ENCODE data around the gene HSPH1. TPM values are rescaled to one million over a fixed set of nuclear protein-coding genes. Genes with fewer than 3 reads are reported as not detected.

The HSPH1 gene
- total and polyA plus RNA-seq, 2 donors (not counting 3 experiments of a cell fraction or from before 2014, with no cell fraction given) = 15.8 to 124 TPM

GRCh38 chr13:31160857-31161556 is 697 bp downstream of the HSPH1 start:
- no peaks in the 10 kb centered on the region for H4K20me1 ChIP-seq (replicated peaks; ENCODE audit: control insufficient read depth, extremely low read depth, insufficient read depth, low read length)
- no peaks in the 10 kb centered on the region for H3K36me3 ChIP-seq (ENCODE audit: control insufficient read depth in 2 of 2, extremely low read depth in 1 of 2, insufficient read depth in 2 of 2, low read length in 2 of 2)
- DNase-seq (ENCODE audit: low read depth, low spot score) (peak; percentile 74), FAIRE-seq (peak; percentile 86)
- no peaks in the 10 kb centered on the region for H3K9me1 ChIP-seq (replicated peaks; ENCODE audit: control insufficient read depth, extremely low read depth, insufficient read depth, low read length)
- no peaks in the 10 kb centered on the region for H3K27me3 ChIP-seq (ENCODE audit: control insufficient read depth in 2 of 2, insufficient read depth in 2 of 2, low read length in 2 of 2)
- BruUV-seq (replicated peaks) = TSS peak; percentile 21
- H3K4me1 ChIP-seq (ENCODE audit: control insufficient read depth, extremely low read depth, insufficient read depth, low read length) = peaks cover 24% of the 10 kb centered on the region
- intact Hi-C loops (cut with micrococcal nuclease) = loop anchor here (2.0 to 10.0 kb wide), 4 partner anchors 262 to 1316 kb away; partner anchors contain the start of gene KATNAL1
- H2AFZ ChIP-seq (ENCODE audit: low read depth, low read length) = peak overlapping the region; percentile 48
- ChIA-PET CTCF (interaction anchor here (0.7 to 2.4 kb wide), 9 partner anchors 11 to 263 kb away, joined by 3 to 11 read pairs (median 4); partner anchors contain the start of gene B3GLCT), POLR2A (no interaction called here)
- peaks cover 50% of the 10 kb centered on the region for H3K79me2 ChIP-seq (ENCODE audit: control insufficient read depth, insufficient read depth, low read length)
- H3K9me3 ChIP-seq (replicated peaks; ENCODE audit: control insufficient read depth, insufficient read depth, low read length) = no peaks in the 10 kb centered on the region
- peak overlapping the region; percentile 100 for H3K4me2 ChIP-seq (ENCODE audit: insufficient read depth, low read length)
- H3K27ac ChIP-seq (ENCODE audit: insufficient read depth, low read depth, low read length) = peak overlapping the region; percentile 71
- peak overlapping the region; percentile 91 for H3K9ac ChIP-seq (replicated peaks; ENCODE audit: extremely low read depth, insufficient read depth, low read length)
- H3K4me3 ChIP-seq (replicated peaks in 1 of 3; ENCODE audit: insufficient read depth in 1 of 3, low read depth in 1 of 3, low read length in 3 of 3) = peak overlapping the region; percentile 88 to 99 (median 97)
- TF ChIP-seq MYC (IDR thresholded peaks at IDR 0.05; ENCODE audit: low read depth, low read length) (no peak), FOS (IDR thresholded peaks at IDR 0.05; ENCODE audit: borderline replicate concordance, insufficient read depth, low read length) (peak; percentile 11)
- dilution Hi-C loops (cut with MboI; ENCODE audit: extremely low pct_ligation_motif_present, low sequenced_read_pairs) = no loop called here

GRCh38 chr13:31159306-31159705 is 2.4 kb downstream of the HSPH1 start:
- dilution Hi-C loops (cut with MboI; ENCODE audit: extremely low pct_ligation_motif_present, low sequenced_read_pairs) = no loop called here
- intact Hi-C loops (cut with micrococcal nuclease) = no loop called here
- H3K27ac ChIP-seq (ENCODE audit: insufficient read depth, low read depth, low read length) = no peak overlapping the region
- ChIA-PET POLR2A (no interaction called here), CTCF (interaction anchor here (0.8 to 2.4 kb wide), 3 partner anchors 9 to 115 kb away, joined by 3 to 11 read pairs (median 10); no protein-coding TSS in a partner anchor)
- peak overlapping the region; percentile 100 for H3K4me2 ChIP-seq (ENCODE audit: insufficient read depth, low read length)
- no peak overlapping the region for H2AFZ ChIP-seq (ENCODE audit: low read depth, low read length)
- FAIRE-seq = no peak
- TF ChIP-seq EZH2 (IDR thresholded peaks at IDR 0.05; ENCODE audit: borderline replicate concordance, low read depth, low read length, severe bottlenecking) = no peak
- TF ChIP-seq POLR2A (IDR thresholded peaks at IDR 0.05; ENCODE audit: low read depth, low read length) = no peak
- TF ChIP-seq JUN (IDR thresholded peaks at IDR 0.05; ENCODE audit: borderline replicate concordance, insufficient read depth, insufficient read length, low read depth) = no peak
- TF ChIP-seq MAX (IDR thresholded peaks at IDR 0.05; ENCODE audit: insufficient read depth, insufficient read length) = no peak
- no peak for TF ChIP-seq GATA2 (IDR thresholded peaks at IDR 0.05; ENCODE audit: insufficient read depth, insufficient read length, low read depth, low read length)
- no peak for TF ChIP-seq FOS (IDR thresholded peaks at IDR 0.05; ENCODE audit: borderline replicate concordance, insufficient read depth, low read length)
- TF ChIP-seq POLR2AphosphoS5 (IDR thresholded peaks at IDR 0.05; ENCODE audit: insufficient read depth, low read depth, low read length) = no peak
- TF ChIP-seq MYC (IDR thresholded peaks at IDR 0.05; ENCODE audit: low read depth, low read length) = no peak
- TF ChIP-seq CTCF (IDR thresholded peaks at IDR 0.05; ENCODE audit: extremely low read depth in 1 of 2, insufficient read depth in 1 of 2, low read depth in 1 of 2, low read length in 2 of 2) = no peak
- peak overlapping the region in 1 of 3 experiments; percentile 99 for H3K4me3 ChIP-seq (replicated peaks in 1 of 3; ENCODE audit: insufficient read depth in 1 of 3, low read depth in 1 of 3, low read length in 3 of 3)
- no peak for DNase-seq (ENCODE audit: low read depth, low spot score)
- no TSS peak for BruUV-seq (replicated peaks)
- H3K9me3 ChIP-seq (replicated peaks; ENCODE audit: control insufficient read depth, insufficient read depth, low read length) = no peaks in the 10 kb centered on the region
- H3K27me3 ChIP-seq (ENCODE audit: control insufficient read depth in 2 of 2, insufficient read depth in 2 of 2, low read length in 2 of 2) = no peaks in the 10 kb centered on the region
- H3K9ac ChIP-seq (replicated peaks; ENCODE audit: extremely low read depth, insufficient read depth, low read length) = no peak overlapping the region
- peaks cover 53% of the 10 kb centered on the region for H3K79me2 ChIP-seq (ENCODE audit: control insufficient read depth, insufficient read depth, low read length)
- H3K9me1 ChIP-seq (replicated peaks; ENCODE audit: control insufficient read depth, extremely low read depth, insufficient read depth, low read length) = no peaks in the 10 kb centered on the region
- H4K20me1 ChIP-seq (replicated peaks; ENCODE audit: control insufficient read depth, extremely low read depth, insufficient read depth, low read length) = no peaks in the 10 kb centered on the region
- peaks cover 0 to 10% of the 10 kb centered on the region in 2 experiments for H3K36me3 ChIP-seq (ENCODE audit: control insufficient read depth in 2 of 2, extremely low read depth in 1 of 2, insufficient read depth in 2 of 2, low read length in 2 of 2)
- peaks cover 24% of the 10 kb centered on the region for H3K4me1 ChIP-seq (ENCODE audit: control insufficient read depth, extremely low read depth, insufficient read depth, low read length)

All from endothelial cell of umbilical vein (primary cell).